NOMO-1 (cell line): ENCODE measurements around the gene SNX9.

ENCODE experiments used
- DNase-seq, 2 experiments: peaks; one replicate each; lab custom pipeline; 2025; ENCODE audit not compliant: unreplicated experiment in 2 of 2; lab: John Stamatoyannopoulos, UW

The SNX9 gene

GRCh38 chr6:157985378-157986155 is 162.5 kb downstream of the SNX9 start:
- no peak for DNase-seq

- no peak for DNase-seq
These were observed 165.0 kb downstream of the SNX9 start for GRCh38 chr6:157987788-157988699.

GRCh38 chr6:157988700-157989063 is 165.6 kb downstream of the SNX9 start:
- DNase-seq = no peak

DNA sequence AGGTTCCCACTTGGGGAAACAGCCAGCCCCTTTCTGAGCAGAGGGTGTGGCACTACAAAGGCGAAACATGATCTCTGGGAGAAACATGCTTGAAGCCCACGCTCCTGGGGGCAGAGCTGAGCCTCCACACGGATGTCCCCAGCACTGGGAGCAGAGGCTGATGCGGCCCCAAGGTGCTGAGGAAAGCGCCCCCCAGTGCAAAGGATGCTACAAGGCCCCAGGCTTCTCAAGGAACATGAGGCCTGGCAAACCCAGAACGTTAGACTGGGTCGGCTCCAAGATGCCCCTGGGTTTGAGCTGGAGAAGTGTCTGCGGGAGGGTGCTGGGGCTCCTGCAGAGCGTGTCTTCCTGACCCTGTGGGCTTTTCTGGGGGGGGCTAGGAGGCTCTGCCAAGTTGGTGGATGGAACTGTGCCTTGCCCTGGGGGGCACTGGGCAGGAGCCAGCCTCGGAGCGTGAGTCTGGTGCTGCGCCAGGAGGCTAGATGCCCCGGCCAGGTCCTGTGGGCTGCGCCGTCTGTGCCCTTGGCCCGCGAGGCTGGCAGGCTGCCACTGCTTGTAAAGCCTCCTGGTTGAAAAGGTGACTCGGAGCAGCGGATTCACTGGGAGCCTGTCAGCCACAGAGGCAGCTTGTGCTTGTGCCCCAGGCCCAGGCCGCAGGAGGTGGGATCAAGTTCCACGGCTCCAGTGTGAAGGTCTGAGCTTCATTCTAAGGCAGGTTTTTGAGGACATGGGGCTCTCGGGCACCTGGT is 166.7 kb downstream of the SNX9 start:
- DNase-seq = no peak

- no peak for DNase-seq
These were observed 167.4 kb downstream of the SNX9 start for GRCh38 chr6:157990321-157991066.

- no peak for DNase-seq
These were observed 168.0 kb downstream of the SNX9 start for GRCh38 chr6:157991067-157991432.

DNA sequence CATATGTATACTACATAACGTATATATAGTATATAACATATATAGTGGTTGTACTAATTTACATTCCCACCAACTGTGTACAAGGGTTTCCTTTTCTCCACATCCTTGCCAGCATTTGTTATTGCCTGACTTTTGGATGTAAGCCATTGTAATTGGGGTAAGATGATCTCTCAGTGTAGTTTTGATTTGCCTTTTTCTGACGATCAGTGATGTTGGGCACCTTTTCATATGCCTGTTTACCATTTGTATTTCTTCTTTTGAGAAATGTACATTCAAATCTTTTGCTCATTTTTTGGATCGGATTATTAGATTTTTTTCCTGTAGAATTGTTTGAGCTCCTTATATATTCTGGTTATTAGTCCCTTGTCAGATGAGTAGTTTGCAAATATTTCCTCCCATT is 170.0 kb downstream of the SNX9 start:
- no peak for DNase-seq

GRCh38 chr6:157994125-157994795 is 171.2 kb downstream of the SNX9 start:
- DNase-seq = no peak
